DMS53 treated with DMSO at 0.1 percent for 48 hours (cell line): ENCODE data around the gene ELFN1.

Source experiments
- DNase-seq: peaks from one replicate; lab custom pipeline; 2025; ENCODE audit not compliant: unreplicated experiment; lab: John Stamatoyannopoulos, UW

The ELFN1 gene

DNA sequence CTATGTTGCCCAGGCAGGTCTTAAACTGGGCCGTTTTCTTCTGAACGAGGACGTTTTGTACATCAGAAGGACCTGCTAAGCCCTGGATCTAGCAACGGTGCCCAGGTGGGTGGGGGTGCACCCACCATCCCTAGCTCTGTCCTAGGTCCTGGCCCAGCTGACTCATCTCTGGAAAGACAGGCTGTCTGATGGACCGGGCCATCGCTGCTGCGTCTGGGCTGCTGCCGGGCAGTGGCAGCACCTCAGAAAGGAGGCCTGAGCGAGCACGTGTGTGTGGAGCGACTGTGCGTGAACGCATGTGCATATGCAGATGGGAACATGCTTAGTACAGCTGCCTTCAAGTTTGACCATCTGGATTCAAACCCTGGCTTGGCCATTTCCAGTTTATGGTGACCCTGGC is 7.3 kb upstream of the ELFN1 start:
- DNase-seq: no peak

DNA sequence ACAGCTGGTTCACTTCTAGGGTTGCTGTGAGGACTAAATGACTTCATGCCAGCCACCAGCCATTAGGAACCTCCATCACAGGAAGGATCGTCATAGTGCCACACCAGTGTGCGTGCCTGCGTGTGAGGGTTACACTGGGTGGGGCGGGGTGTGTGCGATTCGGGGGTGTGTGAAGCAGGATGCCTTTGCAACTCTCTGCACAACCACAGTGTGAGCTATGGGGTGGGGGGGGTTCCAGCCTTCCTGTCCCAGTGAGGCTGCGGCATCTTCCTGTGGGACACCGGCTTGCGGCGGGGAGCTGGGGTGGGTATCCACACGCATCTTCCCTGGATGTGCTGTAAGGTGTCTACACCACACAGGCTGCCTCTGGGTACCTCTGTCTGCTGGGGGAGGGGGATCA is 6.9 kb upstream of the ELFN1 start:
- no peak for DNase-seq

DNA sequence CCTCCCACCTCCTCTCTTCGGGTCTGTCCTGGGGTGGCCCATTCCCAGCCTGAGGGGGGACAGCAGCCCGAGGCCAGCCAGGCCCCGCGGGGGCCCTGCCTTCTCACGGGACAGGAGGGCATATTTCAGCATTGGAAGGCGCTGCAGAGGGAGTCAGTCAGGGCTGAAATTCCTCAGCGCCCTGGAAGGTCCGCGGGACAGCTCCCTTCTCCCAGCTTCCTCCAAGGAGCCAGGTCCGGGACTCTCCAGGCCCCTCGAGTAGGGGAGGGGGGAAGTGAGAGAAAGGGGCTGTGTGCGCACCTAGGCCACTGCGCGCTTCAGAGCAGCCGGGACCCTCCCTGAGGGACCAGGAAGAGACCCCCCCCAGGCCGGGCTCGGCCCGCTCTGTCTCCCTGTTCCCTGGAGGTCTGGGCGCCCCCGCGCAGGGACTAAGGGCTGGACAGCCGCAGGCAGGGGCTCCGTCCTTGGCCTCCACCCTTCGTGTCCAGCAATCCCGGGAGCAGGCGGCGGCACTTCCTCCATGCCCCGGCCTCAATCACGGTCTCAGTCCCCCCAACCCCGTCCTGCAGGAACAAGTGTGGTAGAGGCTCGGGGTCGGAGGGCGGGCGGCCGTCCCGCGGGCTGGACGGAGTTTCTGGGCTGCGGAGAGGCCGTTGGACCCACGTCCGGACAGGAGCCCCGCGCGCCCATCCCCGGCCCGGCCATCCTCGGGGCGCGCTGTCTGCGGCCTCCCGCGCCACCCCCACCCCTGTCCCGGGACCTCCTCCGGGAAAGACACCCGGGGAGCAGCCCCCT is 6.0 kb upstream of the ELFN1 start:
- no peak for DNase-seq

DNA sequence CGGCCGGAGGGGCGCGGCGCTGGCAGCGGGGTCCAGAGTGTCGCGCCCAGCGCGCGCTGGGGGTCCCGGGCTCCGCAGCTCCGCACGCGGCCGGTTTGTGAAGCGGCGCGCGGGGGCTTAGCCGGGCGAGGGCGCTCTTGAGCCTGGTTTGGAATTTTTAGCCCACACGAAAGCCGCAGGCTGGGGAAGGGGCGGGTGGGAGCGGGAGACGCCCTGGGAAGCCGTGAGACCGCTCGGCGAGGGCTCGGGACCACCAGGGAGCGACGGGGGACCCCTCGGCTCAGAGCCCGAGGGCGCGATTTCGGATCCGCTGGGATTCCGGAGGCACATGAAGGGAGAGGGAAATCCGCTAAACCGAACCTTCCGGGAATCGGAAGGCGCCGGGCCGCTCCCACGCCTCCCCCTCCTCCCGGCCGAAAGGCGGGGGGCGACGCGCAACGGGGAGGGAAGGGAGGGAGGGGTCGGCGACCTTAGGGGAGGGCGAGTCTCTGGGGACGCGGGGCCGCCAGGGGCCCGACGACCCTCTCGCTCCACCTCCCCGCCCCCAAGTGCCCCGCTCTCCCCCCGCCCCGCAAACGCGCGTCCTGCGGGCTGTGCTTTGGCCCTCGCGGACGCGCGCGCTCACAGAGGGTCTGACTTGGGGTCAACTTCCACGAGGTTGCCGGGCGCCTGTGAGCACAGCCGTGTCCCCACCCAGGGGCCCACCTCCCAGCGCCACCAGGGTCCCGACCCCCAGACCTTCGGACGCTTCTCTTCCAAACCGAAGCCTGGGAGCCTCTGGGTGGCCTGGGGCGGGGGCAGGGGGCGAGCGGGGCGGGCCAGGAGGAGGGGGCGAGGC is 5.1 kb upstream of the ELFN1 start:
- no peak for DNase-seq

DNA sequence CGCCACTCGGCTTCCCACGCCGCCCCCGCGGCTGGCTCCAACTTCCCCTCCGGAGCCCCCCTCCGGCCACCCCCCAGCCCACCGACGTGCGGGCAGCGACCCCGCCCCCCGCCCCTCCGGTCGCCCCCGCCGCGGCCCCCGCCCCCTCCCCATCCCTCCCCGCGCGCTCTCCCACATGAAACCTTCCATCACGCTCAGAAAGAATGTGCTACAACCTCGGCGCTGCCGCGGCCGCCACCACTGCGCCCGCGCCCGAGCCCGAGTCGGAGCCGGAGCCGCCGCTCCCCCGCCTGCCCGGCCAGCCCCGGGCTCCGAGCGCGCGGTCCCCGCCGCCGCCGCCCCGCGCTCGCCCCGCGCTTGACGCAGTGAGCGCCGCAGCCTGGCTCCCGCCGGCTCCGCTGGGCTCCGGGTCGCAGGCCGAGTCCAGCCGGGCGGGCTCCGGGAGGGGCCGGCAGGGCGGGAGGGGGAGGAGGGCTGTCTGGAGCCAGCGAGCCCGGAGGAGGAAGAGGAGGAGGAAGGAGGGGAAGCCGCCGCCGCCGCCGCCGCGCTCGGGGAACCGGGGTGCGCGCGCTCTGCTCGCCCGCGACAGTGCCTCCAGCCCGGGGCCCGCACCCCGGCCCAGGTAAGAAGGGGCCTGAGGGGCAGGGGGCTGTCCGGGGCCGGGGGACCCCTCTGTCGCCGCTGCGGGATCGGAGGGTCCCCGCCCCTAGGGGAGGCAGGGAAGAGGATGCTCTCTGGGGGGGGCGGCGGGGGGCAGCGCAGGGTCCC is 4.3 kb upstream of the ELFN1 start:
- DNase-seq: no peak

DNA sequence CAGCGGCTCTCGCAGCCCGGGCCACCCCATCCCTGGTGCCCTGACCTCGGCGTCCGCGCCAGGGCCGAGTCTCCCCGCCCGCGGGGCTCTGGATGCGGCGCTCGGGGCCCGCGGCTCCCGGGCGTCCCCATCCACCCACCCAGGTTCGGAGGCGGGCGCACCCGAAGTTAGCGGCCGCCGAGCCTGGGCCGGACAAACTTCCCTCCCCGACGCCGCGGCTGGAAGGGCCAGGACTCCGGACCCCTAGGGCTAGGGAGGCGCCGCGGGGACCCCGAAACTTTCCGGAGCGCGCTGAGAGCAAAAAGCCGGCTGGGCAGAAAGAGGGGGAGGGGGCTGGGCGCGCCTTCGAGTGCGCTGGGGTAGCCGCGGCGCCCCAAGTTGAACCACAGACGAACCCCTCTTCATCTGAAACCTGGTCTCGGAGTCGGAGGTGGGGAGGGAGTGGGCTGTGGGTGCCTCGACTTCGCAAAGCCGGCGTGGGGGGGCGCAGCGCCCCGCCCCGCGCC is 3.7 kb upstream of the ELFN1 start:
- no peak for DNase-seq

- DNase-seq: no peak
Observed at GRCh38 chr7:1666823-1667565, 3.1 kb upstream of the ELFN1 start.

GRCh38 chr7:1667566-1668395 is 2.3 kb upstream of the ELFN1 start:
- no peak for DNase-seq

DNA sequence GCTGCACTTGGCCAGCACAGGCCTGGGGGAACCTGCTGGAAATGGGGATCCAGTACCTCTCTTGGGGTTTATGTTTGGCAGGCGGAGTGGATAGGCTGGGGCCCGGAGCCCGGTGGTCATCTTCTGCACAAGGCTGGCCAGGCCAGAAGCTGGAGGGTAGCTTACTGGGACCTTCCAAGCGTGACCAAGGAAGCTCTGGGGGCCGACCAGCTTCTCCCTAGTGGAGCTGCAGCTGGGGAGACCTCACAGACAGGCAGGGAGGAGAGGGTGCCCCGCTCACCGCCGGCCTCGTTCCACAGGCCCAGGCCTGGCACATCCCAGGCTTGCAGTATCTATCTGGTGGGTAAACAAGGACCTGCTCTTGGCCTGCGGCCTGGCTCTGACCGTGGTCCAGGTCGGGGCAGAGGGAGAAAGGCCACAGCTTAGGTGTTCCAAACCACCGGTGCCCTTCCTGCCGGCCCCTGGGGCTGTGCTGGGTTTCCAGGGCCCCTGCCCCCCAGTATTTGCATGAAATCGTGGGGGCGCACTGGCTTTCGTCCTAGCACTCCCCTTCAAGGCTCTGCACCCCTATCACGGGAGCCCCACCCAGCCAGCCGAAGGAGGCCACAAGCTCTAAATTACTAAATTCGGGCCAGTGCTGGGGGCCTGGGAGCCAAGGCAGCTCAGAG is 1.5 kb upstream of the ELFN1 start:
- DNase-seq: no peak

- DNase-seq: no peak
Observed at GRCh38 chr7:1669064-1669951, 769 bp upstream of the ELFN1 start.

- no peak for DNase-seq
Observed at GRCh38 chr7:1670894-1671593, 967 bp downstream of the ELFN1 start.

GRCh38 chr7:1671594-1672451 is 1.7 kb downstream of the ELFN1 start:
- no peak for DNase-seq

GRCh38 chr7:1672851-1673486 is 2.9 kb downstream of the ELFN1 start:
- DNase-seq: no peak

DNA sequence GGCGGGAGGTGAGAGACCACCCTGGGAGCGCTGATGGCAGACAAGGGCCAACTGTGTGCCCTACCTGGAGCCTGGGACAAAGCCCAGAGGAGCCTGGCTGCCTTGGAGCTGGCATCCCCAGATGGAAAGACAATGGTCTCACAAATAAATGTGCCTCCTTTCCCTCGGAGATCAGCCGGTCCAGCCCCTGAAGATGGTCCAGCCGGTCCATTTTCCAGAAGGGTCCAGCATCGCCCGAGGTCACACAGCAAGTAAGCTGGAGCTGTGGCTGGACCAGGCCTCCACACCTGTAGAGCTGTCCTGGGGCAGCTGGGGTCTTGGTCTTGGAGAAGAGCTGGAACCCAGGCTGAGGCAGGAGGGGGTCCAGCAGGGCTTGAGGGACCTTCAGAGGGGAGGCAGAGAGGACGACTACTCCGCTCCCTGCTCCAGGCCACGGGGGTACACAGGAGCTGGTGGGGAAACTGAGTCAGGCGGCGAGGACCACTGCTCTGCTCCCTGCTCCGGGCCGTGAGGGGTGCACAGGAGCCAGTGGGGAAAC is 3.6 kb downstream of the ELFN1 start:
- DNase-seq: no peak

GRCh38 chr7:1674161-1675035 is 4.3 kb downstream of the ELFN1 start:
- no peak for DNase-seq
